ENCODE results near the gene TXK. TPM values are rescaled to one million over a fixed set of nuclear protein-coding genes. Genes with fewer than 3 reads are reported as not detected.

TXK gene
- total RNA-seq, 2 experiments from 2014 or later: 67.0 to 69.9 TPM

DNA sequence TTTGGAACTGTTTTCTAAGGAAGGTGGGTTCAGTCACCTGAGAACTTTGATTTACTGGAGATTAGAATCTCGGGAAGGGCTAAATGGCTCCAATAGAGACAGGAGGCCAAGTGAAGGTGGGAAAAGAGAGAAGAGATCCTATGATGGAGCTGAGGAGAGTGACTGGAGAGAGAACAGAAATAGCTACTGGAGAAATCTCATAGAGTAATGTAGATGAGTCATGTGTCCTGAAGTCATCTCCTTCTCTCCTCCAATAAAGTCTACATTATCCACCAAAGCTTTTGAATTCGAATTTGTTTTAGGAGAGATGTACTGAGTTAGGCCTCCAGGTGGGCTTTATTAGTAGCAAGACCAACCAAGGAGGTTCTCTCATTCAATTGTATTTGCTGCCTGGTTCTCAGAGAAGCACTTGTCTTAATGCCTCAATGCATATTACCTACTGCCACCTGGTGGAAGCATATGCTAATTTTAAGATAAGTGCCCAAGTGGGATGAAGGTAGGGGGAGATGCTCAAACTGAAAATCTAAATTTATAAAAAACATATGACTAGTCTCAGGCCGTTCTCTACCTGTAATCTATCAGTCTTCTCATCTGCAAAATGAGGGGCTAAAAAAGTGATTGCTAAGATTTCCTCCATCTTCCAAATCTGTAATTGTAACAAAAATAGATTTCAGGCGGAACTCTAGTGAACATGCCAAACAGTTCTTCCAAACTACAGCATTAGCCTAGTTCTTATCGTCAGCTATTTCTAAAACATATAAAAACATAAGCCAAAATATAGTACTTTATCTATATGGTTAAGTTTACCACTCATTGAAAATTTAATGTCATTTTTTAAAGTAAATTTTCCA lies 24.4 kb downstream of the TXK start:
- peaks cover 54% of the 10 kb centered on the region for H3K4me1 Mint-ChIP-seq (ENCODE audit: low read depth)
- H3K9me3 Mint-ChIP-seq: no peaks in the 10 kb centered on the region
- H3K27ac Mint-ChIP-seq: peak overlapping the region; percentile 70
- TF ChIP-seq, protein P1, sequence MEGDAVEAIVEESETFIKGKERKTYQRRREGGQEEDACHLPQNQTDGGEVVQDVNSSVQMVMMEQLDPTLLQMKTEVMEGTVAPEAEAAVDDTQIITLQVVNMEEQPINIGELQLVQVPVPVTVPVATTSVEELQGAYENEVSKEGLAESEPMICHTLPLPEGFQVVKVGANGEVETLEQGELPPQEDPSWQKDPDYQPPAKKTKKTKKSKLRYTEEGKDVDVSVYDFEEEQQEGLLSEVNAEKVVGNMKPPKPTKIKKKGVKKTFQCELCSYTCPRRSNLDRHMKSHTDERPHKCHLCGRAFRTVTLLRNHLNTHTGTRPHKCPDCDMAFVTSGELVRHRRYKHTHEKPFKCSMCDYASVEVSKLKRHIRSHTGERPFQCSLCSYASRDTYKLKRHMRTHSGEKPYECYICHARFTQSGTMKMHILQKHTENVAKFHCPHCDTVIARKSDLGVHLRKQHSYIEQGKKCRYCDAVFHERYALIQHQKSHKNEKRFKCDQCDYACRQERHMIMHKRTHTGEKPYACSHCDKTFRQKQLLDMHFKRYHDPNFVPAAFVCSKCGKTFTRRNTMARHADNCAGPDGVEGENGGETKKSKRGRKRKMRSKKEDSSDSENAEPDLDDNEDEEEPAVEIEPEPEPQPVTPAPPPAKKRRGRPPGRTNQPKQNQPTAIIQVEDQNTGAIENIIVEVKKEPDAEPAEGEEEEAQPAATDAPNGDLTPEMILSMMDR (IDR thresholded peaks at IDR 0.05): peak; percentile 81
- Histone ChIP-seq H3K27me3 (ENCODE audit: control insufficient read depth in 1 of 2, insufficient read depth in 2 of 2, low read length in 2 of 2) (no peaks in the 10 kb centered on the region), H3K4me1 (ENCODE audit: insufficient read depth, low read length) (peaks cover 5% of the 10 kb centered on the region), H3K9me3 (ENCODE audit: control insufficient read depth in 1 of 2, insufficient read depth in 1 of 2, low read length in 2 of 2) (no peaks in the 10 kb centered on the region), H3K27ac (ENCODE audit: low read depth in 1 of 2, low read length in 2 of 2) (no peak overlapping the region), H3K36me3 (ENCODE audit: insufficient read depth, low read length) (peaks cover 73% of the 10 kb centered on the region), H3K4me3 (ENCODE audit: low read length) (no peak overlapping the region)
- intact Hi-C loops (cut with DNase I, micrococcal nuclease): loop anchor here in 1 of 2 experiments (1.0 kb wide), 1 partner anchor 32 kb away; no protein-coding TSS in a partner anchor
- no peak overlapping the region for H3K4me3 Mint-ChIP-seq
- H3K36me3 Mint-ChIP-seq (ENCODE audit: low read depth): peaks cover 94% of the 10 kb centered on the region
- ATAC-seq (ENCODE audit: poor library complexity): peak; percentile 85
- DNase-seq: peak in 4 of 14 experiments; percentile 34 to 74 (median 68)
- no peaks in the 10 kb centered on the region for H3K27me3 Mint-ChIP-seq
- ChIA-PET POLR2A (interaction anchor here (1.0 to 2.9 kb wide), 2 partner anchors 15 to 29 kb away, joined by 5 to 12 read pairs; no protein-coding TSS in a partner anchor), CTCF (interaction anchor here (1.0 to 2.7 kb wide), 6 partner anchors 12 to 32 kb away, joined by 3 to 9 read pairs (median 5); no protein-coding TSS in a partner anchor)

DNA sequence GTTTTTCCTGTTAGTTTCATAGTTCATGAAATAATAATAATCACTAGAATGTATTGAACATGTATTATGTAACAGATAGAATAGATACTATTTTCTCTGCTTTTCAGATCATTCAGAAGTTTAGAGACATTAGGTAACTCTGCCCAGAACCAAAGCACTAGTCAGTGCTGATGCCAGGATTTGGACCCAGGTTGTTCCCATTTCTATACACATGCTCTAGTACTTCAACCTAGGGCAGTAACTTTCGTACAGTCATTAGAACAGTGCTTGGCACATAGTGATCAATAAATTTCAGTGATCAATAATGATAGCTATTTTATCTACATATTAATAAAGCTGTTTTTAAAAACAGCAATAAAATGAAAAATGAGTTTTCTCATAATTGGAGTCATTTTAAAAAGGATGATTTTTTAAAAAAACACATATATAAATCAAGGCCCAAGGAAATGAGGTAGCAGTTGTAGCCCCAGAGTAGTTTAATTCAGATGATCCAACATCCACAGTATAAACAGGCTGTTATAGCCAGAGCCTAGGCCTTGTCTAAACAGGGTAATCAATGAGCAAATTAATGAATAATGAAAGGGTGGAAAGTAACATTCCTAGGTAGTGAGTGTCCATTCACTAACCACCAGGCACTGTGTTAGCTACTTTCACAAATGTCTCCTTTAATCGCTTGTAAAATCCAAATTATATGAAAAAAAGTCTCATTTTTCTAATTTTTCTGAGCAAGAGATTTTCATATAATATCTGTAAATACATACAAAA lies 25.6 kb downstream of the TXK start:
- Mint-ChIP-seq H3K9me3 (no peaks in the 10 kb centered on the region), H3K36me3 (ENCODE audit: low read depth) (peaks cover 89% of the 10 kb centered on the region), H3K27me3 (no peaks in the 10 kb centered on the region), H3K27ac (no peak overlapping the region), H3K4me3 (no peak overlapping the region), H3K4me1 (ENCODE audit: low read depth) (peaks cover 43% of the 10 kb centered on the region)
- peaks cover 79% of the 10 kb centered on the region for H3K36me3 ChIP-seq (ENCODE audit: insufficient read depth, low read length)
- TF ChIP-seq, protein P1 (IDR thresholded peaks at IDR 0.05): no peak
- POLR2A ChIA-PET: interaction anchor here (1.0 to 2.9 kb wide), 2 partner anchors 16 to 31 kb away, joined by 5 to 12 read pairs; no protein-coding TSS in a partner anchor
- no peak for ATAC-seq (ENCODE audit: poor library complexity)
- H3K9me3 ChIP-seq (ENCODE audit: control insufficient read depth in 1 of 2, insufficient read depth in 1 of 2, low read length in 2 of 2): no peaks in the 10 kb centered on the region
- H3K27me3 ChIP-seq (ENCODE audit: control insufficient read depth in 1 of 2, insufficient read depth in 2 of 2, low read length in 2 of 2): no peaks in the 10 kb centered on the region
- DNase-seq: no peak
- no peak overlapping the region for H3K27ac ChIP-seq (ENCODE audit: low read depth in 1 of 2, low read length in 2 of 2)
- intact Hi-C loops (cut with DNase I, micrococcal nuclease): loop anchor here in 1 of 2 experiments (1.0 kb wide), 1 partner anchor 33 kb away; no protein-coding TSS in a partner anchor
- H3K4me3 ChIP-seq (ENCODE audit: low read length): no peak overlapping the region
- CTCF ChIA-PET: interaction anchor here (1.1 to 2.7 kb wide), 3 partner anchors 14 to 34 kb away, joined by 4 to 9 read pairs (median 4); no protein-coding TSS in a partner anchor
- H3K4me1 ChIP-seq (ENCODE audit: insufficient read depth, low read length): peaks cover 2% of the 10 kb centered on the region

DNA sequence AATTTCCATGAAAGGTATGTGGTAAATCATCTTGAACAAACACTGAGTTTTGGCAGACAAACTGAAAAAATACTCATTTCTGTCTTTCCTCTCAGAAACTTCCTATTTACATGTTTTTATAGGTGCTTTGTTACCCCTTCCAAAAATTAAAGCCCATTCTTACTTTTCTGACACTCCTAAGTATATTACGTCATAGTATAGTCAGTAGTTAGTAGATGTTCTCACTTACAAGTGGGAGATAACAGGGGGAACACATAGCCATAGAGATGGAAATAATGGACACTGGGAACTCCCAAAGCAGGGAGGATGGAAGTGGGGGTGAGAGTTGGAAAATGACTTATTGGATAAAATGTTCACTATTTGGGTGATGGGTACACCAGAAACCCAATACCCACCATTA lies 28.8 kb downstream of the TXK start:
- Mint-ChIP-seq H3K4me3 (no peak overlapping the region), H3K27ac (peak overlapping the region; percentile 21), H3K4me1 (ENCODE audit: low read depth) (peaks cover 28% of the 10 kb centered on the region), H3K9me3 (no peaks in the 10 kb centered on the region), H3K27me3 (no peaks in the 10 kb centered on the region), H3K36me3 (ENCODE audit: low read depth) (peaks cover 86% of the 10 kb centered on the region)
- H3K27me3 ChIP-seq (ENCODE audit: control insufficient read depth in 1 of 2, insufficient read depth in 2 of 2, low read length in 2 of 2): no peaks in the 10 kb centered on the region
- TF ChIP-seq, protein P1 (IDR thresholded peaks at IDR 0.05): no peak
- ATAC-seq (ENCODE audit: poor library complexity): no peak
- no peaks in the 10 kb centered on the region for H3K4me1 ChIP-seq (ENCODE audit: insufficient read depth, low read length)
- peaks cover 71% of the 10 kb centered on the region for H3K36me3 ChIP-seq (ENCODE audit: insufficient read depth, low read length)
- DNase-seq: no peak
- intact Hi-C loops (cut with DNase I, micrococcal nuclease): no loop called here
- ChIA-PET CTCF (no interaction called here), POLR2A (no interaction called here)
- H3K4me3 ChIP-seq (ENCODE audit: low read length): no peak overlapping the region
- H3K27ac ChIP-seq (ENCODE audit: low read depth in 1 of 2, low read length in 2 of 2): no peak overlapping the region
- H3K9me3 ChIP-seq (ENCODE audit: control insufficient read depth in 1 of 2, insufficient read depth in 1 of 2, low read length in 2 of 2): no peaks in the 10 kb centered on the region
